Fibroblast of upper back skin (primary cell): ENCODE data around the gene ANK3.

ENCODE experiments used
- DNase-seq: peaks from one replicate; pipeline ENCODE4 v3.0.0-alpha.2; 2013

Gene ANK3

DNA sequence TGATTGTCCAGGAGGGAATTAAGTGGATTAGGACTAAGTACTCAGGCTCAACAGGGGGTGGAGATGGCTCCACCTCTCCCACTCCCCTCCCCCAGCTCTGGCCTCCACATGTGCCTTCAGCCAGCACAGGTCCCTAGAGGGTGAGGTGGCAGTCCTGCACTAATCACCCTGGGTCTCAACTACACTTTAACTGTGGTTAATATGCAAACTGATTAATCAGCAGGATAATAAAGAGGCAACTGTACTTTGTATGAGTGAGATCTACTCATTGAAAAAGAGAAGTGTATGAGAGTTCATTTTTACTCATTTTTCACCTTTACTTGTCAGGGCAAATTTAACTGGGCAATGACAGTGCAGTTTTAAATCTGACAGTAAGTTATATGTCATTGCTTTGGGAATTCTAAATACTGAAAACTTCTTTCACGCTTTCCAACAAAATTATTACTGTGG lies 259.5 kb downstream of the ANK3 start:
- DNase-seq: no peak

DNA sequence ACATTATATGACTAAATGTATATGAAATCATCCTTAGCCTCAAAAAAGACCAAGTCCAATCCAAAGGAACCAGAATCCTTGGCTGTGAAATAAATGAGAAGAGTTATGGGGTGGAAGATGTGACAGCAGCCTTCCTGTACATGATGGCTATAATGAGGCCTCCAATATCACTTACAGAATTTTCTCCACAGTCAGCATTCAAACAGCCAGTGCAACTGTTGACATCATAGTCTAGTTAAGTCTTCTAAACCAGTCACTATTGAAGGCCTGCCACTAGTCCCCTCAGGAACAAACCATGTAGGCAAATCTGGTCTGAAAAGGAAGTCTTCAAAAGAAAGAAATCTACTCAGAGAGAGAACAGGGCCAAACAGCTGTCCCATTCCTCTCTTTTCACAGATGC lies 263.8 kb downstream of the ANK3 start:
- no peak for DNase-seq

DNA sequence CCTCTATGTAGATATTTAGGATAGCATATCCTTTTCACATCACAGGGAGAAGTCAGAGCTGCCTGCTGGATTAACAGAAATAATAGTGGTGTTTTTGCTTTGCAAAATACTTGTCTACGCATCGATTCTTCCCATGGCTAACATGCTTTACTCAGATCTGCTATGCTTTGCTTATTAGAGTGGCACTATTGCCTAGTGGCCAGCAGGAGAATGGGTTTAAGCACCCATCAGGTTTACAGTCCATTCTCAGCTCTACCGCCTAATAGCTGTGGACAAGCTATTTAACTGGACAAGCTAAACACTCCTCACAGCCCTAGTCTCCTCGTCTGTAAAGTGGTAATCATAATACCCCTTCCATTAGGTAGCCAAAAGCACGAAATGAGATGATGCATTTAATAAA lies 265.1 kb downstream of the ANK3 start:
- no peak for DNase-seq

DNA sequence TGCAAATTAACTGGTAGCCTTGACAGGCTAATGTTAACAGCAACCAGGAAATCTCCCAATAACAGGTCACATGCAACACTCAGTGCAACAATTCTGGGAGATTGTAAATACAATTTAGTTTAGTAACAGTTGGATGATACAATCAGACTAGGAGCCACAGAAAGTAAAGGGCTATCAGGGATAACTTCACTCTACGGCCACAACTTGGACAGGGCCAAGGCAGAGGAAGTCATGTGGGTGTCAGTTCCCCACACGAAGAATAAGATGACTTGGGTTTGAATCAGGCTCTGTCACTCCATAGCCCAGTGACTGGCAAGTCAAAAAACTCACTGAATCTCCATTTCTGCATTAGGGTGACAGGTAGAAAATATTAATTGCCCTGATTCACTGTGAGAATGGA lies 266.0 kb downstream of the ANK3 start:
- DNase-seq: no peak

DNA sequence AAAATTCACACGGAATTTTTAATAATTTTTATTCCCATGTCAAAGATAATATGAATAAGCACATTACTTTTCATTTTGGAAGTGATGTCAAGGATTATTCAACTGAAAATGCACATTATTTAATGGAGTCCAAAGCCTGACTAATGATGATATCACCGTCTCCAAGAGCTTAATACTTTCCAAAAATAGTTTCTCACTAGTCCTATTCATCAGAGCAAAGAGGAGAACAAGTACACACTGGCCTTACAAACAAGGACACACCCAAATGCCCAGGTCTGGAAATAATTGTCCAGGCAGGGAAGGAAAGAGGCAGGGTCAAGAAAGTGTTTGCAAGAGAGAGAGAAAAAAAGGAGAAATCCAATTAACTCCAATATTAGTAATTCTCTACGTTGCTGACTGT lies 266.5 kb downstream of the ANK3 start:
- DNase-seq: peak; percentile 72

DNA sequence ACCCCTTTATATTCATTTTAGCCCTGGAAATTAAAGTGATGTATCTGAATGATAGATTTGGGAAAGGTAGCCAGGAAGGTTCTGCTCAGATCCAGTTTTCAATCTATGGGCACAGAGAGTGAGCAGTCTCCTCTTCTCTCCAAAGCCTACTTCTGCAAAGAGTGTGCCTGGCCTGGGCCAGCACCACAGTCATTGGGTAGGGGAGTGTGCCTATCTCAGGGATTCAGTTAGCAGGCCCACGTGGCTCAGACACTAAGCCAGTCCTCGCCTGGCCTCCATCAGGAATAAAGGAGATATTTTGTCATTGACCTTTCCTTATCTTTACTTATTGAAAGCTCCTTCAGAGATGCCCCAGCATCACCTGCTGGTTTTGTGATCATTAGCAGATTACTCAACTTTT lies 267.5 kb downstream of the ANK3 start:
- DNase-seq: no peak

DNA sequence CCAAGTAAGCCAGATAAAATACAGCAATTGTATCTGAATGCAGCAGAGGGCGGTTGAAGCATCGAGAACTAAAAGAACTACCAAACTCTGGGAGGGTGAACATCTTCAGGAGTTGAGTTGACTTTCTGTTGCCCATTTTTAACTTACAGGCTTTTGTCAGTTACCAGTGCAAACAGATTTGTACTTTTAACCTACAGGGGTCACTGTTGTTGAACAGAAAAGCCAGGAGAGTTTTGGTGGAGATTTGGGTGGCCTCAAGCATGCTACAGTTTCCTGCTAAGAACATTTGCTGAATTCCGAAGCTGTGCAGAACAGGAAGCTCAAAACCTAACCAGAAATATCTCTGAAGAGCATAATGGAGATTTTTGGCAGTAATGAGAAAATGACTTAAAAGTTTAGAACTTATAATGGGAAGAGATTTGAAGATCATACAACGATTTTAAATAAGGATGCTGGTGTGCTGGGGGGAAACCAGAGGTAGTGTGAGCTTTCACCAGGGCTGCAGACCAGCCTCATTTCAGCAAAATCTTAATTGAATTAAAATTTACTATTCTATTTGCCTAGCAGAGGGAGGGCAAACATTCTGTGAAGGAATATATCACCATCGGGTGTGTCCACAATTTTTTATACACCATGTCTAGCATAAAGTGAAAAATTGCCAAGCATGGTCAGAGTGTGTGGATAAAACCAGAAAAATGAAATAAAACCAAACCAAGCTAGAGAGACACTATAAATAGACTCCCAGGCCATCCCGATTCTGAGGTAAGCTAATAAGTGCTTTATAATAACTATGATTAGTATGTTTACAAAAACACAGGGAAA lies 274.7 kb downstream of the ANK3 start:
- DNase-seq: peak; percentile 83

DNA sequence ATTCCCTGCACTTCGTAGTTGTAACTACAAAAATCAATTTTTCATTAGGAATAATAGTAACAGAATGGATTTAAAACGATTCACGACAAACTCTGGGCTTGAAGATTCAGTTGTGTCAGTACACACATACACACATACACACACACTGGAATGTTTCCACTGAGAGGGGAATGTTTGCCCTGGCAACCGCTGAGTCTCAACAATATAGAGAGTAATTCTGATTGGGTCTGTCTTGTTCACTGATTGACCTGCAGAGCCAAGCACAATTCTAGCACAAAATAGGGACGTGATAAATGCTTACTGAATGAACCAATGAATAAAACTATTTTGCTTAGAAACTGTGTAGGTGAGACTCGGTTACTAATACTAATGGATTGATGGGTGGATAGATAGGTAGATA lies 278.9 kb downstream of the ANK3 start:
- no peak for DNase-seq

DNA sequence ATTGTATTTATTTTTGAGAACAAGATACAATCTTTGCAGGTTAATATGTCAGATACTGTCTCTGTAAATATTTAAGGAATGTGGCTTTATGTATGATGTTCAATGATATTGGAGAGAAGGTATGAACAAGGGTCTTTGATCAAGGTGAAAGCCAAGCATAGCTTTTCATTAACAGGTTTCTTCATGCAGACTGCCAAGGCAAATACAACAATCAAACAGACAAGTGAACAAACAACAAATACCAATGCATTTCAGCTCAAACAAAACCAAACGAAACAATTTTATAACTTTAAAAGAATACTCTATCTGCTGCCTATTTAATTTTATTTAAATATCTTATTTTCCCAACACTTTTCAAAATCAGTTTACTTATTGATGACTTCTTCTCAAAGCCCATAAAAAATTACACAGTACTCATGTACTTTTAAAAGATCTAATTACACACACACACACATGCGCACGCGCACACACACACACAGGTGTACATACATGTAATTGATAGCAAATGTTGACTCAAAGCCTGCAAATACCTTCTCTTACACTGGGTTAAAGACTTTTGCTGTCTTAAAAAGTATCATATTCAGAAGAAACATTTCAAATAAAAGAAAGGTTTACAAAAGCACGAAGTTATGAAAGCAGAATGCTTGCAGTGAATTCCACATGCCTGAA lies 282.2 kb downstream of the ANK3 start:
- DNase-seq: no peak

DNA sequence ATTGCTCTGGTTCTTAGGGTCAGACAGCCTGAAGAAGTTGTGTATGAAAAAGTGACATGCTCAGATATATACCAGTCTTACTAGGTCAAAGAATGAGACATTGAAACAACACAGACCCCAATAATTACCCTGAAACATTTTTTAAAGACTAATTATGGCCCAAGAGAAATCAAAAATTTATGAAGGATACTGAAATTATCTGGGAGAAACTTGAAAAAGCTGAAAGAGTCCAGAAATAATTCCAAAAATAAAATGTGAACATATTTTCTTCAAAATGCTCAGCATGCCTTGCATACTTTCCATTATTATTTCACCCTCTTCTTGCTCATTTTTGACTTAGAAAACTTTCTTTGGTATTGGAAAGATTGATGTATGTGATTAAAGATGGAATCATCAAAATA lies 284.4 kb downstream of the ANK3 start:
- DNase-seq: peak; percentile 56

DNA sequence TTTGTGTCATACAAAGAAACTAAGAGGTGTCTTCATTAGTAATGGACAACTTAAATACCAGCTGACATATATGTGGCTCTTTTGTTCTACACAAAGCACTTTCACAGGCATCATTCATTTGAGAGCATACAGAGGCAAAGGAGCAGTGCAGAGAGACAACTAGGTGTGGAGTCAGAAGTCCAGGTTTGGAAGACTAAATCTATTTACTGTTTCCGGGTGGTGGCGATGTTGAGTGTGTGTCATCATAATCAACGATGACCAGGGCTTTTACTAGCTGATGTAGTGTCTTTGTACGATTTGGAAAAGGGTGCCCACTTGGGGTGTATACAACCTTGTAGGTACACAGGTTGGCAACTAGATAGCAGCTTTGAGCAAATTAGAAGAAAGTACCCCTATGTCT lies 287.9 kb downstream of the ANK3 start:
- no peak for DNase-seq

DNA sequence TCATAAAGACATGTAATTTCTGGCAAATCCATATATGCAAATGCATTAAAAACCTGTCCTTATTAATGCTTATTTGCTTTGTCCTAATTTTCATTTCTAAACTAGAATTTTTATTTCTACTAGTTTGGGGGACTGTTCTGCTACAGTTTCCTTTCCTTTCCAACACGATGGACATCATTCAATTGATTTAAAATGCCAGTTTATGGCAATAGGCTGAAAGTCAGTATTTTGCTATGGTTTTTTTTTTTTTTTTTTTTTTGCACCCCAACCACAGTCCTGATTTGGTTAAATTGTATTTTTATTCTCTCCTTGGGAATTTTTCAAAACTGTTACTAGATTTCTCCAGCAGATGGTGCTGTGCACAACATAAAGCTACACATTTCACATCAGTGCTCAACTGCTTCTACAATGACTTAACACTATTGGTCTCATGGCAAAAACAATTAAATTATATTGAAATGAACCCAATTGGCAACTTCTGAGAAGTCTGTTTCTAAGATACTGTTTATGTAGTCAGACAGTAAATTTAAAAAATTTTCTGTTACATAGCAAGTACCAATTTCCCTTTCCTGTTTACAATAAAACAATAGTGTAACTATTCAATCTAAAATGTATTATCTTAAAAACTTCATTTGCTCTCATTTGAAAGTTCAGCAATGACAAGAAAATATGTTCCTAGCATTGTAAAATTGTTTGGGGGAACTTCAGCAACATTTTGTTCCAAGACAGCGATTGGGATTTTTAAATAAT lies 289.5 kb downstream of the ANK3 start:
- peak; percentile 63 for DNase-seq

DNA sequence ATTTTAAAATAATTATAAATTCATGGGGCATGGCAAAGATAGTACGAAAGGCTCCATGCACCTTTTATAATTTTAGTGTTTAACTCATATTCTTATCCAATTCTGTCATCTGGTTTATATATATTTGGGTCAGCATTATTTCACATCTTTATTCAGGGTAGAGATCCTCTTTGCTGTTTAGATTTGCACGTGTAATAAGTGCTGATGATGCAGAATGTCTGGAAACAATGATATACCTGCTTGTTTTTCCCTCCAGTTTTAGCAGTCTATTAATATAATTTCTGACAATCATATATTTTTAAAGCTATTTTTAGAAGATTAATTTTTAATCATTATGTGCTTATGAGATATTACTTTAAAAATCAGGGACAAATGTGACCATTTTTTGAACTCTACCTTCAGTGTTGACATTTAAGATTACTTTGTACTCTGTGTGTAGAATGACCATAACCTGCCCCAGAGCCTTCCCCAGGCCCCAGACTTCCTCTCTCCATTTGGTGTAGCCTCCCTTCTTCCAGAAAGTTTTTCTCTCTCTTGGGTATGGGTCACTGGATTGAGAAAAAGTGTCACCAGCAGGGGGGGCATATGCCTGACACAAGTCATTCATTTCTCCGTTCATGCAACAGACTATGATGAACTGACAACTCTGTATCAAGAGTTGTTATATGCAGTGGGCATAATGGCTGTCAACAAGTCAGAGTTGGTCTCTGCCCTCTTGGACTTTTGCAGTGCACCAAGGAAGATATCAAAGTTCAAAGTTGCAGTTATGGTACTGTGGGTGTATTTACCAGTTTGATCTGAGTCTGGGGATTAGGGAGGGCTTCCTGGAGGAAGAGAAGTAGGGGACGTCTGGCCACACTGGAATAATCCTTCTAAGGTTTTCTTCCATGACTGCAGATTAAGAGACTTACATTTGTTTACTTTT lies 290.7 kb downstream of the ANK3 start:
- DNase-seq: no peak

DNA sequence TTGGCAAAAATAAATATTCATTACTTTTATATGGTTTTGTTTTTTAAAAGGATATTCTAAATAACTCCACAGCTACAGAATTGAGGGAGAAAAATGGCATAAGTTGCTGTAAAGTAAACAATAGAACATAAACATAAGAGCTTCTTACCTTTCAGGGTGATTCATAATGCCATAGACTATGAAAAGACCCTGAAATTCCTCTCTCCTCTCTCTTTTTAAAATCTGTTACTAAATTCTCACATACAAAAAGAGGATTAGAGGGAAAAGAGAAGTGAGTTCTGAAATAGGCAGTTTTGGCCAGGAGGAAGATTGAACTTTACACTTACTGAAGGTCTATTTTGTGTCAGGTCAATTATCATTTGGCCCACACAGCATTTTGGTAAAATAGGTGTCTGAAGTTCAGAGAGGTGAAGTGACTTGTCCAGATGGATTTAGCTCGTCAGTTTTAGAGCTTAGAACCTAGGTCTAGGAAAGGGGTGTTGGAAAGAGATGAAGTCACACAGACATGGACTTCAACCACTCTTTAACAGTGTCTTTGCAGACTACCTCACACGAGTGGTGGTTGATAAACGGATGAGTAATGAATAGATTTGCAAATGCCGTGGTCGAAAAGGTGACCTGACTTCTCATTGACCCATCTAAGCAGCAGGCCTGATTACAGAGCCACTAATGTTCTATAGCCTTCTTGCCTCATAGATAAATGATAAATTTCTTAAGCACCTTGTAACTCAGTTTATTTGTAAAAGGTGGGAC lies 292.7 kb downstream of the ANK3 start:
- DNase-seq: no peak

DNA sequence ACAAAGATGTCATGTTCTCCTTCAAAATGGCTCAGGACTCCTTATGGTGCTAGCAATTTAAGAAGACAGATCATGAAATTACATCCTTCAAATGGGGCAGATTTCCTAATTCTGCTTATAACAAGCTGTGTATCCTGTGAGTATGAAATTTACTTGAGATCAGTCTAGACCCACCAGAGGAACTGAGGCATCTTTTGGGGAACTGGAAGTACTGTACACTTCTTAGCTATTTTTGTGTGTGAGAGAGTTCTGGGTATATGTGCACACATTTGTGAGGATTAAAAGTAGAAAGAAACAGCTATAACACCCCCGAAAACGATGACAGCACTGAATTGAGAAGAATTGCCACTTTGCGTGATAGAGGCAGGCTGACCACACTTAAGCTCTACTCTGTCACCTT lies 296.4 kb downstream of the ANK3 start:
- no peak for DNase-seq

DNA sequence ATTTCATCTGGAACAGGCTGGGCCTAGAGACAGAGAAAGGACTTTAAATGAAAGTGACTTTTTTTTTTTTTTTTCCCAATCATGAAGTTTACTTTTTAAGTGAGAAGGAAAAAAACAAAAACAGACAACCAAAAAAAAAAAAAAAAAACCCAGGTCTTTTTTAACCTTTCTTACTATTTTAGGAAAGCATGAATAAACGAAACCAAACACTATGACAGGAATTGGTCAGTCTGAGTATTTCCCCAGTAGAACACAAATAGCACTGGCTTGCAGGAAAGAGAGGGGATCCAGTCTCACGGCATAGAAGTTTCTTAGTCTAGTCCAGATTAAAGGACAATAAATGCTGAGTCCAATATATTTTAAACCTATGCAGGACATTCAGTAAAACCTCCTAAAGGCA lies 302.8 kb downstream of the ANK3 start:
- no peak for DNase-seq

DNA sequence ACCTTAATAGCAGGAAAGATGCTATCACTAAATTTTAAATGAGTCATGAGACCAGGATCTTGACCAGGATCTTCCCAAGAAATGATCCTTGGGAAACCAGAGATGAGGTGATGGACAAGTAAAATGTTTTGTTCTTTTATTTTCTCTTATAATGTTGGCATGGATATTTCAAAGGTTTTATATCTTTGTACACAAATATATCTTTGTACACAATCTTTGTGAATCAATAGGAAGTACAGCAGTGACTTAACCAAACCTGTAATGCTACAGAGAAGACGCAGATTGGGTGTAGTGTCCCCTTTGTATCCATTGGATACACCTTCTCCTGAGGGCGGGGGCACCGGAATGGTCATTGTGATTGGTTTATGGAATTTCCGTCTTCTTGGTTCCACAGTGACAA lies 303.3 kb downstream of the ANK3 start:
- DNase-seq: no peak

DNA sequence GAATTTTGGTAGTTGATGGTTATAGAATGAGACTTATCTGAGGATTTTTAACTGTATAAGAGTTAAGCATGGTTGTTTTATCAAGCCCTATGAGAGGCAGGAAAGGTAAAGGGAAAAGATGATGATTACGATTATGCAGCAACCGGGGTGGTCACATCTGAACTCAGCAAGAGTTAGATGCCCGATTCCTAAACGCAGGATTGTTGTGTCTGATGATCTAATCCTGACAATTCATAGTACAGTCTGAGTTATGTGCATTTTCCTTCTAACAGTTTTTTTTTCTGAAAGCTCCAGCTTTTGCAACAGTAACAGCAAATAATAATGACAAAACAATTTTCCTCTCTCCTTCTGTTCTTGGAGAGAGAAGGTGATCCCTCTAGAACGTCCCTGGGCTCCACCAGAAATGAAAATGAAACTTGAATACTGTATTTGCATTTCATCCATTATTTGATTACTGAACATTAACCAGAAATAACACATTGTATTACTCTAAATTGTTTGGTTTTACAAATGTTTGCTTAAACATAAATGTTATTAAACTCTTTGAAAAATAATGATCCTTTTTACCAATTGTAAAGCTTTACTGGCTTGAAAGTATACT lies 306.8 kb downstream of the ANK3 start:
- no peak for DNase-seq

DNA sequence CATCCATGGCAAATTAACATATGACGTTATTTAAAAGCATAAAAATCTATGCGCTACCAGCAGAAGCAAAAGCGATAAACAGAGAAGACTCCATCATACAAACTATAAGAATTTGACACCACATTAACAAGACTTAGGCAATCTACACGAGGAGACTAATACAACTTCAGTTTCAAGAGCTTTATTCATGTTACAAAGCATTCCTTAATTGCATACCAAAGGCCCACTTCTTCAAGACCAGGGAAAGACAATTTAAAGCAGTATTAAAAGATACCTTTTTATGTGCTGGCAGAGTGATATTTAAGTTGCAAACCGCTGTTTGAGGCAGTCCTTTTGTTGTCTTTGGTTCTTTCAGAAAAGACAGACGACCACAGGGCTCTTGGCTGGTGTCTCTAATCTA lies 307.3 kb downstream of the ANK3 start:
- no peak for DNase-seq

DNA sequence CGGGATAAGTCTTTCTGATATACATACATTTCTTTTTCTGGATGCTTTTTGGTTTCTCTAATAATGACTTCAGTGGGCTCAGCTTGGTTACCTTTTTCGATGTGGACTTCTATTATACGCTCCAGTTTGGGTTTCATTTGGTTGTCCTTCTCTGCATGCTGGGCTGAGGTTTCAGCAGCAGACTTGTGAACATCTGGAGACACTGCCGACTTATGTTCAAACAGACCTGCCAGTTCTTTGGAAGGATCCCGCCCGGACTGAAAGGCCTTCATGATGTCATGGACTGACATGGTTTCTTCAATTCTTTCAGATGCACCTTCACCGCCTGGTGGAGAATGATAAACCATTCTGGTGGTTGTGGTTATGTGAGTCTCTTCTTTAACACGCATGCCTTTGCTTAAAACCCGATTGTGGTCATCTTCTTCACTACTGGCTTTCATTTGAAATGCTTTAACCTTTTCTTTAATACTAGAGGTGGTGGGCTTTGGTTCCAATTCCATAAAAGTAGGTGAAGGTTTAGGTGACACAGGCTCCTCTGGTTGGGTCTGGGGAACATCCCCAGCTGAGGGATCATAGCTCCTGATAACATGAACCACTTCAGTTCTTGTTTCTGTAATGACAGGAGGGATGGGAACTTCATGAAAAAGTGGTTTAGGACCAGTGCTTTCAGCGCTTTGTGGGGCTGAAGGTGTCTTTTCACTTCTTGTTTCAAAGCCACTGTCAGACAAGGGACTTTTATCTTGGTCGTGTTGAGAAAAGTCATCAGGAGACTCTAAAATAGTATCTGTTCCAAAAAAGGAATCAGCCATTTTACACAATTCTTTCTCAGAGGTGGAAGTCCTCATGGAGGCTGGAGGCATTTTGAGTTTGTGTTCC lies 315.7 kb downstream of the ANK3 start:
- DNase-seq: no peak

DNA sequence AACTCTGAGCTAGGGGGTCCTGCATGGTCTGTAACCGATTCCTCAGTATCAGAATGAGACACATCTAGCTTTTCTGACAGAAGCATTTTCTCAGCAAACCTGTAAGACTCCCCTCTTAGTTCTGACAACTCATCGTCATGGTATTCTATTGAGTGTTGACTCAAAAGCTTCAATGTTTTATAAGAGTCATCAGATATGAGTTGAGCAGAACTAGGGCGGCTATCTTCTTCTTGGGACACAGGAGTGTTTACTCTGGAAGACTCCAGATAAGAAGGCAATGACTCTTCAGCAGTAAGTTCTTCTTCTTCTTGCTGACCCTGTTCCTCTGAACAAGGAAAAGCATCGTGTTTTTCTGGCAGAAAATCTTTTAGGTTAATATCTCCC lies 316.3 kb downstream of the ANK3 start:
- DNase-seq: no peak
